NCI-H524 treated with DMSO at 0.1 percent for 48 hours (cell line): ENCODE measurements around the gene DMD.
"Not testable (repeated sequence)": the region's sequence is repeated elsewhere in the genome, so short reads cannot be mapped to it uniquely, and the experiment has no call there.

Experiments
- DNase-seq: peaks from one replicate; lab custom pipeline; 2025; lab: John Stamatoyannopoulos, UW

DMD gene

DNA sequence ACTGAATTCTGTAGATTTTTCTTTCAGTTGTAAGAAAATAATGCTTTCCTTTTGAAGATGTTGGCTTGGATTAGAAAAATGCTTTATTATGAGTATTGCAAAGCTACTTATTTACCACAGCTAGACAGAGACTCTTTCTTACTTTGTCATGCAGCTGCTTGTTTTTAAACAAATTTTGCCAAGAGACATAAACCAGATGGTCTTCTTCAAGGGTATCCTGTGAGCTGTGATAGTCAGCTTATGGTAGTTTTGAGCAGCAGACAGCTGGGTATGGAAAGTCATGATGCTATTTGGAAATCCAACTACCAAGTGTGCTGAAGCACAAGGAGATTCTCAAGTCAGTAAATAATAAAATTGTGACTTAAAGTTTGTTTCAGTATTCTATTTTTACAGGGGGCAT, 941.5 kb downstream of the DMD start:
- no peak for DNase-seq

DNA sequence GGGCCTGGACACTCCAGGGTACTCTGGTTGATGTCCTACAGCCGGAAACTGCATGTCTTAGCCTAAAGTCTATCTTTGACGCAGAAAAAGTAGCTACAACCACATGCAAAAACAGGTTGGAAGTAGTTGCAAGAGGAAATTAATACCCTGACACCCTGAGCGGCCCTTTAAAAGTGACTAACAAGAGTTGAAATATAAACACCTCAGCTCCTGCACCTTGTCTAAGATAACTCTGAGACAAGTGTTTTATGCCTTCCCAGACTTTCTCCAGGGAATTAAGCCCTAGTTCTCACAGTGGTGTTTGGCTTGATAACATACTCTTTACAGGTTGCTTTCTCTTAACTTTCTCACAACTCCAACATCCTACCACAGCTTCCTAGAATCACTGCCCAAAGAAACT, 943.1 kb downstream of the DMD start:
- DNase-seq, result no peak

DNA sequence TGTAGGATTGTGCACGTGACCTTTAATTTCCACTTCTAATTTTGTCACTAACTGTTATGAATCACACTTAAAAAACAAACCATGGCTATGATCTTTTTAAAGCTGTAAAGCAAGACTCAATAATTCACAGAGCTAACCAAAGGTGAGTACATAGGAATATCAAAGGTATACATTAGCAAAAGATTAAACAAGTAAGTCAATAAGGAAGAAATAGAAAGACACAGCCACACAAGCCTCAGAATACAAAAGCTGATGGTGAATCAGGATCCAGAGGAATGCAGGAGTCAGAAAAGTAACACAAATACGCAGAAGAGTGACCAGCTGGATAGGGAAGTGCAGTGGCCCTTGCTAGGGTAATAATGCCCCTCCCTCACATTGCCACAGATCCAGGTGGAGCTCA, 943.6 kb downstream of the DMD start:
- no peak for DNase-seq

DNA sequence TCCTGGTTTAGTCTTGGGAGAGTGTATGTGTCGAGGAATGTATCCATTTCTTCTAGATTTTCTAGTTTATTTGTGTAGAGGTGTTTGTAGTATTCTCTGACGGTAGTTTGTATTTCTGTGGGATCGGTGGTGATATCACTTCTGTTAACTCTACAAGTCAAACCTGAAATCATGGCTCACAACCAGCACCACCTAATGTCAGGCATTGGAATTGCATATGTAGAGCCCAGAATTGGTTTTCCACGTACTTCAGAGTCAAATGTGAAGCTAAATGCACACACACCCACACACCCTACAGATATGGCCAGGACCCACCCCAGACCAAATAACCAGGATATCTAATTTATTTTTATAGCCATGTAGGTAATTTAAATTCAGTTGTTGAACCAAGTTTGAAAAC, 964.7 kb downstream of the DMD start:
- not testable (repeated sequence) for DNase-seq

DNA sequence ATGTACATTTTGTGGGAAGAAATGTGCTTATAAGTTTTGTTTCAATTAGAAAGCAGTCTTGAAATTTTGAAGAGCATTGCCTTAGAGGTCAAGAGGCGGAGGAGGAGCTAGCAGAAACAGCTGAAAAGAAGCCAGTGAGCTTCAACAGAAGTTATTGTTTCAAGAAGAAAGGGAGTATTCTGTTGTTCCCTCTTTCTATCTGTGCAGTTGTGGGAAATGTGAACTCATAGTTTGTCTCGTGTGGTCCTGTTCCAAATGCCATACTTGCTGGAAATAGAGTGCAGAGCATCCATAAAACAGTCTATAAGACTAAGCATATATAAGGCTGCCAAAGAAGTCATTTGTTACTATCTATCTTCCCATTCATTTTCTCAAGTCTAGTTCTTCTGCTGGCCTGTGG, 1015.7 kb downstream of the DMD start:
- DNase-seq, result no peak

DNA sequence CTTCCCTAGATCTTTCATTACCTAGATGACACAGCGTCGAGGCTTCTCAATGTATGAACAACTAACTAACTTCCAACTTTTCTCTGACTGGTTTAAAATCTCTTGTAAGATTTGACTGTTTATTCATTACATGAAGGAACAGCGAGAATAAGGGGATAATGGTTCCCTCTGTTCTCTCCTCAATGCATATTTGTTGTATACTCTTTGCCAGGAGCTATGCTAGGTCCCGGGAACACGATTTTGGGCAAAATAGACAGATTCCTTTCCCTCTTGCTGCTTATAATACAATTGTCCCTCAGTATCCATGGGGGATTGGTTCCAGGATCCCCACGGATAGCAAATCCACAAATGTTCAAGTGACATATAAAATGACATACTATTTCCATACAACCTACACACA, 1020.0 kb downstream of the DMD start:
- no peak for DNase-seq

DNA sequence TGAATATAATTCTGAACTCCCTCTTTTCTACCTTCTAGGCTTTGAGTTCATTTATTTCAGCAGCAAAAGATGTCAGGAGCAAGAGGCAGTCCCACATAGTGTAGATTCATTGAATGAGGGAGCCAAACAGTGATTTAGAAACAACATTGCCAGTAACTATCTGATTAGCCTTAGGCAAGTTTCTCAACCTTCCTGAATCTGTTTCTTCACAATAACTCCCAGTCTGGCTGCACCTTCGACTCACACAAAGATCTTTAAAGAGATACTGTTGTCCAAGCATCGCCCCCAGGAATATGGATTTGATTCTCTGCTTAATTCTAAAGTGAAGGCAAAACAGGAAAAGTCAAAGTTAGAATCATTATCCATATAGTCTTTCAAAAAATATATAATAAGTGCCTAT, 1026.2 kb downstream of the DMD start:
- no peak for DNase-seq

DNA sequence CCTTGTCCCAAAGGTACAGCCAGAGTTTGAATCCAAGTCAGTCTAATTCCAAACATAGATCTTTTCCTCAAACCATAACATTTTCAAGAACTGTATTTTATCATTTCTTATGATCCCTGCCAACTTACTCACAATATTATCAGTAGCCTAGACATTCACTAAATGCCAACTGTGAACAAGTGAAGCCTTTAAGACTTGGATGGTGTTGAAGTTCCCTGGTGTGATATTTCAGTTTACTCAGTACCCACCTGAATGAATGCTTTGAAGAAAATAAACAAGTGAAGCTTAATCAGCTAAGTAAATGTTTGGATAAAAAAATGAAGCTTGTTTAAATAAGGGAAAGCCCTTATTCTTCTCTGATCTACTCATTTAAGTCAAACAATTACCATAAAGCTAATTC, 1028.3 kb downstream of the DMD start:
- no peak for DNase-seq

DNA sequence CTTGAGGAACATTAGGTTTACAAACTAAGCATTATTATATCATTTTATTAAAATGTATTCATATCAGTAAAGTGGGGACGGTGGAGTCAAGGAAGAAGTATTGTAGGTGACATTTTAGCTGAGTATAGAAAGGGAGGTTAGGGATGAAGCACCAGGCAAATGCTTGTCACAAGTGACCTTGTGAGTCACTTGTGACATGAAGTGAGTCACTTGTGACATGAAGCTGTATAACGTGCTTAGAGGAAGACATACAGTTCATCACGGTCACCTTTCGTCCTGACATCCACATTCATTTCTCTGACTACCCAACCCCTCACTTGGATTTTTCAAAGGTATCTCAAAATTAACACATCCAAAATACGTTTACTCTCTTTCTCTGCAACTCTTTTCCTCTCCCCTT, 1034.8 kb downstream of the DMD start:
- DNase-seq, result no peak

DNA sequence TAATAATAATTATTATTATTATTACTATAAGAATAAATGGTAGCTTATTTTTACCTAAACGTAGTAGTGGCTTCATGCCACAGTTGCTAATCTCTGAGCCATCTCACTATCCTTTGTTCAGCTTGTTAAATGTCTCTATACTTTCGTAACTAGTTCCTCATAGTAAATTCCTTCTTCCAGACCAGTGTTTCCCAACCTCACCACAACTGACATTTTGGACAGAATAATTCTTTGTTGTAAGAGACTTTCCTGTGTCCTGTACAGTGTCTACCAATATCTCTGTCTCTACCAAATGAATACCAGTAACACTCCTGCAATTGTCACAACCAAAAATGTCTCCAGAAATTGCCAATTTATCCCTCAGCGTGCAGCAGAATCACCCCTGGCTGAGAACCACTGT, 1040.9 kb downstream of the DMD start:
- no peak for DNase-seq

DNA sequence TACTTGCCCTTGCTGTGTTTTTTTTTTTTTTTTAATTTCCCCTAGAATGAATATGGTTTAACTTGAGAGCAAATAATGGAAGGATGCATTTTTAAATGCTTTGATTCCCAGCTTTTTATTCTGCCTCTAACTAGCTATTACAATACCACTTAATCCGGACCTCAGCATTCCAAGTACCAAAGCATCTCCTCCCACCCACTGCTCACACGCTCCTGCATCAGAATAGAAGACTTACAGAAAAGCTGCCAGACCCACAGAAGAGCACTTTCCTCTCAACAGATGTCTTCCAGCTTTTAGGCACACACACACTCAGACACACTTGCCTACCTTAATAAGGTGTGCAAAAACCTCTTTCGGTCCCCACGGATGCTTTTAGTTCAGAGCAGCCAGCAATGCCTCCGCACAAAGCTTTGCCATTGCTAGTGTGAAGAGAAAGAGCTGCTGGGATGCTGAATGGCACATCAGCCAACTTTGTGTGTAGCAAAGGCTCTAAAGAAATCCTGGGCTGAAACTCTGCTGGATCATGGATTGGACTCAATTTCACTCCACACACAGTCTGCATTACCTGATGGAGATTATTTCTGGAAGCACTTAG, 1056.2 kb downstream of the DMD start:
- DNase-seq, result no peak

DNA sequence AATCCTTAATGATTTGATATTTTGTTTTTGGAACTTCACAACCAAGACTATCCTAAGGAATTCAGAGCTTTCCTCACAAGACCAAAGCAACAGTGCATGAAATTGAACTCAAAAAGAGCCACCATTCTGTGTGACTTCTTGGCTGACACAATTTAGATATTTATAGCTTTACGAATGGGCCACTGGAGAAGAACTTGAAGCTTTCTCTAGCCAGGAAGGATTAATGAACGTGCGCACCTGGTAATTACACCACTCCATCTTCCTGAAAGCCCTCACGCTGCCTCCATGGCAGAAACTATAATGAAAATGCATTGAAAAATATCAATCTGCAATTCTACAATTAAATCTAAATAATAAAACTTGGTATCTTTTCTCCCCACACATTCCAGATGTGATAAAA, 1057.8 kb downstream of the DMD start:
- no peak for DNase-seq

DNA sequence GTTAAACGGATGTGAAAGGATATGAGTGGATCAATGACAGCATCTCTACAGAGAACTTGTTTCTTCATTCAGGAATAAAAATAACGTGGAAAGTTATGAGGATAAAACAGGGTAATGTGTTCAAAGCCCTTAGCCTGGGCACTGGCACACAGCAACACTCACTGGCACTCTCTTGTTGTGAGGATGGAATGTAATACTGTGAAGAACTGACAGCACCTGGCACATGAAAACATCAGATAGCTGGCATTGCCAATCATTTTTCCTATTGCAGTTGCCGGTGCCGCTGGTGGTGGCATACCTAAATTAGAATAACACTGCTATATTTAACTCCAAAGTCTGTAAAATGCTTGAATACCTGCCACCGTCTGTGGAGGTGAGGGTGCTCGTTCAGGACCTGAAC, 1061.2 kb downstream of the DMD start:
- DNase-seq, result no peak

DNA sequence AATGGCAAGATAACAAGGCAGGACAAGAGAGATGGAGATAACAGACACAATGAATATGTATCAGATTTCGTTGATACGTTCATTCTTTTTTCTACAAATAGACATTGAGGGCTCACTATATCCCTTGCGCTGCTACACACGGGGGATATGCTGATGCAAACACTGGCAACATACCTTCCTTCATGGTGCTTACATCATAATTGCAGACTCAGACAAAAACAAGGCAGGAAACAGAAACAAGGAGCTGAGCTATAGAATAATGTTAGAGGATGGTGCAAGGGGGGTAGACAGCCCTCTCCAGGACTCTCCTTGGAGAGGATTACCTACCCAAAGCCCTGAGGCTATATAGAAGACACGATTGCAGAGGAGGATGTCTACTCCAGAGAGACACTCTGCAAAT, 1069.5 kb downstream of the DMD start:
- no peak for DNase-seq

DNA sequence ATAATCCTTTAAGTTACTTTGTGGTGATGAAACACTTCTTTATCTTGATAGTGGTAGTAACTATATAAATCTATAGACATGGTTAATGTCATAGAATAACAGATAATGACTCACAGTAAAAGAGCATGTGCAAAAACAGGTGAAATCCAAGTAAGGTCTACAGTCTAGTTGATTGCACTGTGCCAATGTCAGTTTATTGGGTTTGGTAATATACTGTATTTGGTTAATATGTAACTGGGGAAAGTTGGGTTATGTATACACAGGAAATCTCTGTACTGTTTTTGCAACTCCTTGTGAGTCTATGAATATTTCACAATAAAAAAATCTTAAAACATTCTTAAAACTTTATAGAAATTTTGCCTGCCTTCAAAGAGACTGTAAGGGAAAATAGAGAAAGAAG, 1071.9 kb downstream of the DMD start:
- DNase-seq, result no peak

DNA sequence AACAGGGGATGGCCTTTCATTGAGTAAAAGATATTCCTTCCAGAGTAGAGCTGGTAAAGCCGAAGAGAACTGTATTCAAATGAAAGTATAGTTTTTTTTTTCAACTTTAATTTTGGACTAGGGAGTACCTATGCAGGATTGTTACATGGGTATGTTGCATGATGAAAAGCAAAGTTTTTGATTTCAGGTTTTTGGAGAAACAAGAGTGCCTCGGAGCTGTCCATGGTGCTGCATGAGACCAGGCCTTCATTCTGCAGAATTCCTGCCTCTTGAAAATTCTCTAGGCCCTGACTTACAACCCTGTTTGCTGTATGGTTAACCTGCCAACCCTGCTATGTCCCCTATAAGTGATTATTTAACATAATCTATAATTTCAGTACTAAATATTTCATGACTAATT, 1073.8 kb downstream of the DMD start:
- DNase-seq, result no peak

DNA sequence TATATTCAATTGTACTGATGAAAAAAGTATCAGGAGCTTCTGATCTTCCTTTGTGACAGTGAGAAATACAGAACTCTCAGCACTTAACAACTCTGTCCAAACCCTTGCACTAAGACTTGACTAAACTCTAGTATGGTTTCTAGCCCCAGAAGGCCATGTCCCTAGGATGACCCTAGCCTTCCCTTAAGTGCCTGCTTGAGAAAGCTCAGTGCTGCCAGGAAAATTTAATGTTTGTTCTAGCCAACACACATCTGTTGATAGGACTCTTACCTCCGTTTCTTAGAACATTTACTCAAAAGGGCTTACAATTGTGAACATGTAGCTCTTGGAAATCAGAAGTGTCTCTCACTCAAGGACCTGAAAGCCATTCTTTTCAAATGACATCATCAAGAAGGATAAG, 1084.4 kb downstream of the DMD start:
- no peak for DNase-seq

DNA sequence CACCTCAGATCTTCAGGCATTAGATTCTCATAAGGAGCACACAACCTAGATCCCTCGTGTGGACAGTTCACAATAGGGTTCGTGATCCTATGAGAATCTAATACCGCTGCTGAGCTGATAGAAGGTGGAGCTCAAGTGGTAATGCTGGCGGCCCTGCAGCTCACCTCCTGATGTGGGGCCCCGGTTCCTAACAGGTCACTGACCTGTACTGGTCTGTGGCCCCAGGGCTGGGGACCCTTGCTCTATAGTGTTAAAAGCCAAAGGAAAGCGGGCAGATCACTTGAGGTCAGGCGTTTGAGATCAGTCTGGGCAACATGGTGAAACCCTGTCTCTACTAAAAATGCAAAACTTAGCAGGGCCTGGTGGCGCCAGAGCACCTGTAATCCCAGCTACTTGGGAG, 1092.5 kb downstream of the DMD start:
- DNase-seq, result no peak

DNA sequence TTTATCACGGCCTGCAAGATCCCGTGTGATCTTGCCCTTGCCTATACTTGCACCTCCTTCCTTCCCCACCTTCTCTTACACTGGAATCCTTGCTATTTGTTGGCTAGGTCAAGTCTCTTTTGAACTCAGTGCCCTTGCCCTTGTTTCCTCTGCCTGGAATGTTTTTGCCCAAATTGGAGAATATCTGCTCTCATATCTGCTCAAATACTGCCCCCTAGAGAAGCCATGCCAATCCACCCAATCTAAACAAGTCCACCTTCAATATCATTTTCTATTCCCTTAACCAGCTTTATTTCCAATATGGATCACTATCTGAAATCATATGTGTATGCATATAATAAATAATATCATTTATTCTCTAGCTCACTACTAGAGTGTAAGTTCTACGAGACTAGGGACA, 1095.3 kb downstream of the DMD start:
- no peak for DNase-seq

DNA sequence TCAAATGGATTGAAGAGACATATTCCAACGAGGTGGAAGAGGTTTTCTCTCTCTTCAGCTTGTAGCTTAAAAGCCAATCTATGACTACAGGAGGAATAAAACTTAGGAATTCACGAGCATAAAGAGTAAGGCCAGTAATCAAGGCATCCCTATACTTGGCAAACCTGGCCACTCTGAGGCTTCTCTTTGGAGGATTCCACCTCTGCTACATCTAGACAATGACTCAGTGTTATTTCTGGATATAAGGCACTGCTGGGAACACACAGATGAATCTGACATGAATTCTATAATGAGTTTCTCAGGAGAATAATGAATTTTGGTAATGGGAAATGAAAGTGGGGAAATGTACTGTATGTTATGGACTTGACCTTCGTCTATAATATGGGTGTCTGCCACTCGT, 1123.7 kb downstream of the DMD start:
- DNase-seq, result no peak

DNA sequence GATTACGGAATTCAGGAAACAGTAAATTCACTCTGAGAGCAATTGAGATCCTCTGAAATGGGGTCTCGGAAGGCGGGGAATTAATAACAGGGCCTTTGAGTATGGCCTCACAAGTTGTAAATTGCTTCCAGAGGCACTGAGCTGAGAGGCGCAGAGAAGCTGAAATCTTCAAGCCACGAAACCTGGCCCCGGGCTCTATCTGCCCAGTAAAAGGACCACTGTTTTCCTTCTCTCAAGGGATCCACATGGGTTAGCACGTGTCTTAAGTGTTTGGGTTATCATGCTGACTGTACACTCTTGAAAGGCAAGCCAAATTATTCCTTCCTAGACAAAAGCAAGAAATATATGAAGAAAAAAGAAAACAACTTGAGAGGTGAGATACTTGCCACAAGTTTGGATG, 1126.6 kb downstream of the DMD start:
- DNase-seq, result no peak

DNA sequence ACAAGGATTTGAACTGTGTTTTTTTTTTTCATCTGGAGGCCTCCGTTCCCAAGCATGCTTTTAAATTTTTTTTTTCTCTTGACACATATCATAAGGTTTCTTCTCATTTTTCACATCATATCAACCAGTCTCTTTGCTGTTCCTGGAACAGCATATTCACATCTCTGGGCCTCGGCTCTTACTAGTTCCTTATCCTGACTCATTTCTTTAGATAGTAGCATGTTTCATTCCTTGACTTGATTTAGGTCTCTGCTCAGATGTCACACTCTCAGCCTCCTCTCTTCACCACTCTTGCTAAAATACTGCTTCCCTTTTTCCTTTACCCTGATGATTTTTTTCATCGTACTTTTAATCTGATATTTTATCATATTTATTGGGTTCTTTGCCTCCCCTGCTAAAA, 1163.1 kb downstream of the DMD start:
- DNase-seq, result no peak

DNA sequence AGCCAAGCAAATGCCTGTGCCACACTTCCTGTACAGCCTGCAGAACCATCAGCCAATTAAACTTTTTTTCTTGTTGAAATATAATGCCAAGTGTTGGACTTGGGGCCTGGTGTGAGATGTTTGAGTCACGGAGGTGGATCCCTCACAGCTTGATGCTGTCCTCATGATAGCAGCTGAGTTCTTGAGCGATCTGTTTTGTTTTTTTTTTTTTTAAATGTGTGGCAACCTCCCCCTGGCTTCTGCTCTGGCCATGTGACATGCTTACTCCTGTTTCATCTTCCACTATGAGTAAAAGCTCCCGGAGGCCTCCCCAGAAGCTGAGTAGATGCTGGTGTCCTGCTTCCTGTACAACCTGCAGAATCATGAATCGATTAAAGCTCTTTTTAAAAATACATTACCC, 1166.2 kb downstream of the DMD start:
- no peak for DNase-seq

DNA sequence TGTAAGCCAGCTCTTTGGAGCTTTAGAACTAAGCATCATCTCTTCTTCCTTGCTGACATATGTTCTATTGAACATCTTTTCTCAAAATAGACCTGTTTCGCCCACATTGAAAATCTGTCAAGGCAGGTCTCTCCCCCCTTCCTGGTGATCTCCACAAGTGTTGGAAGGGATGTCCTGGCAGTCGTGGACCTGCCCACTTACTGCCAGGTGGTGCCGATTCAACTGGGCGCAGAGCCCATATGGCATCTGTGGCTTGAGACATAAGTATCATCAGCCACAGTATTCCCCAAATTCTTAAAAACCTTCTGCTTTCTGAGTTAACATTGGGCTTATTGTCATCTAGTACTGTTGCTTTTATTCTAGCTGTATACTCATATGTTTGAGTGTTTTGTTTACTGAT, 1170.2 kb downstream of the DMD start:
- no peak for DNase-seq

DNA sequence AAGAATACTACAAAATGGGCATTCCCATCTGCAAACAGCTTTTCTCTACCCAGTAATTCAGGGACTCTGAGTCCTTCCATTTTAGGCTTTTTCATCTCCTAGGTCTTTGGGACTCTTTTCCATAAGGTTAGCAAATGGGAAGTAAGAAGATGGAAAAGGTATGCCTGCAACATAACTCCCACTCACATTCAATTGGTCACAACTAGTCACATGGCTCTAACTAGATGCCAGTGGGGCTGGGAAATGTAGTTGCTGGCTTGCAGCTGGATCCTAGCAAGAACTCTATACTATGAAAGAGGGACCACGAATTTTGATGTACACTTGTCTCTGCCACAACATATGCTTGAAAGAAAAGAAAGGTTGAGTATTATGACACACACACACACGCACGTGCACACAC, 1184.6 kb downstream of the DMD start:
- no peak for DNase-seq
